ENCODE measurements around the gene IFI27. TPM values are rescaled to one million over a fixed set of nuclear protein-coding genes. Genes with fewer than 3 reads are reported as not detected.

Gene IFI27
- total and polyA plus RNA-seq, 2 of the 8 experiments (the other 6 are each of a cell fraction or from before 2014, with no cell fraction given) = 0.76 to 2.2 TPM

DNA sequence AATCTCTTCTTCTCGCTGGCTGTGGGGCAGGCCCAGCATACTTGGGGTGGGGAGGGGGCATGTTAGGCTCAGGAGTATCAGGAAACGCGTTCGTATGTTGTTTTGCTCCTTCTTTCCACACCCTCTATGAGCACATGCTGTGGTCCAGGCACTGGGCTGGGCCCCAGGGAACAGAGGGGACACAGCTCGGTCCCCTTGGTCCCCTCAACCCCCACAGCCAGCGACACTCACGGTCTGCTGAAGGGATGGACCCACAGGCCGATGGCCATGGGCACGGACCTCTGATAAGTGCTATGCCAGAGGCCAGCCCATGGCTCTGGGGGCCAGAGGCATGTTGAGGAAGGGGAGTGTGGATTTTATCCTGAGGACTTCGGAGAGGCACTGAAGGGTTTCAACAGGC, 6.2 kb downstream of the IFI27 start:
- H2BK120ac ChIP-seq (replicated peaks; ENCODE audit: low read depth, low read length) = no peak overlapping the region
- H4K91ac ChIP-seq (replicated peaks; ENCODE audit: insufficient read length, low read length) = no peak overlapping the region
- POLR2A ChIA-PET (ENCODE audit: partially characterized antibody) = interaction anchor here (3.7 kb wide), 1 partner anchor 12 kb away, joined by 11 read pairs; the partner anchor contains the start of gene IFI27L2
- TF ChIP-seq SP1 (IDR thresholded peaks at IDR 0.05; ENCODE audit: low read depth, low read length) (no peak), GABPA (IDR thresholded peaks at IDR 0.05; ENCODE audit: borderline replicate concordance, insufficient read depth, low read length) (no peak), SUZ12 (IDR thresholded peaks at IDR 0.05; ENCODE audit: low read length) (no peak), ASH2L (IDR thresholded peaks at IDR 0.05; ENCODE audit: low read length) (no peak), EGR1 (IDR thresholded peaks at IDR 0.05; ENCODE audit: borderline replicate concordance, low read depth, low read length) (no peak), RNF2 (IDR thresholded peaks at IDR 0.05; ENCODE audit: borderline replicate concordance, low read depth, low read length, missing control alignments, poor library complexity, severe bottlenecking) (no peak), KDM4A (IDR thresholded peaks at IDR 0.05; ENCODE audit: low read depth, low read length, severe bottlenecking) (no peak), SIN3A (conservative IDR thresholded peaks at IDR 0.05 in 1 of 2, IDR thresholded peaks at IDR 0.05 in 1 of 2; ENCODE audit: low read depth in 1 of 2, low read length in 2 of 2) (no peak)
- TF ChIP-seq, protein P1, sequence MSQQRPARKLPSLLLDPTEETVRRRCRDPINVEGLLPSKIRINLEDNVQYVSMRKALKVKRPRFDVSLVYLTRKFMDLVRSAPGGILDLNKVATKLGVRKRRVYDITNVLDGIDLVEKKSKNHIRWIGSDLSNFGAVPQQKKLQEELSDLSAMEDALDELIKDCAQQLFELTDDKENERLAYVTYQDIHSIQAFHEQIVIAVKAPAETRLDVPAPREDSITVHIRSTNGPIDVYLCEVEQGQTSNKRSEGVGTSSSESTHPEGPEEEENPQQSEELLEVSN (IDR thresholded peaks at IDR 0.05) = no peak
- TF ChIP-seq, protein P2, sequence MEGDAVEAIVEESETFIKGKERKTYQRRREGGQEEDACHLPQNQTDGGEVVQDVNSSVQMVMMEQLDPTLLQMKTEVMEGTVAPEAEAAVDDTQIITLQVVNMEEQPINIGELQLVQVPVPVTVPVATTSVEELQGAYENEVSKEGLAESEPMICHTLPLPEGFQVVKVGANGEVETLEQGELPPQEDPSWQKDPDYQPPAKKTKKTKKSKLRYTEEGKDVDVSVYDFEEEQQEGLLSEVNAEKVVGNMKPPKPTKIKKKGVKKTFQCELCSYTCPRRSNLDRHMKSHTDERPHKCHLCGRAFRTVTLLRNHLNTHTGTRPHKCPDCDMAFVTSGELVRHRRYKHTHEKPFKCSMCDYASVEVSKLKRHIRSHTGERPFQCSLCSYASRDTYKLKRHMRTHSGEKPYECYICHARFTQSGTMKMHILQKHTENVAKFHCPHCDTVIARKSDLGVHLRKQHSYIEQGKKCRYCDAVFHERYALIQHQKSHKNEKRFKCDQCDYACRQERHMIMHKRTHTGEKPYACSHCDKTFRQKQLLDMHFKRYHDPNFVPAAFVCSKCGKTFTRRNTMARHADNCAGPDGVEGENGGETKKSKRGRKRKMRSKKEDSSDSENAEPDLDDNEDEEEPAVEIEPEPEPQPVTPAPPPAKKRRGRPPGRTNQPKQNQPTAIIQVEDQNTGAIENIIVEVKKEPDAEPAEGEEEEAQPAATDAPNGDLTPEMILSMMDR (IDR thresholded peaks at IDR 0.05; ENCODE audit: control extremely low read depth in 1 of 3, insufficient read depth in 1 of 3, low read depth in 1 of 3, low read length in 3 of 3) = no peak

More for the DNA sequence above, 6.2 kb downstream of the IFI27 start:
- Histone ChIP-seq H4K8ac (ENCODE audit: extremely low read depth, insufficient read depth, low read length) (no peak overlapping the region; the same call in 1 of the 2 replicates), H2BK12ac (ENCODE audit: low read depth, low read length) (no peak overlapping the region), H3K9me3 (ENCODE audit: insufficient read depth in 2 of 2, low read depth in 1 of 2, low read length in 1 of 2) (peaks cover 2 to 7% of the 10 kb centered on the region in 2 experiments; a peak in 1 of 4 replicates), H2AK5ac (ENCODE audit: low read depth, low read length) (no peak overlapping the region), H3K4ac (replicated peaks; ENCODE audit: insufficient read length, low read depth, low read length) (no peak overlapping the region), H2AFZ (ENCODE audit: low read length) (no peak overlapping the region), H3K27ac (ENCODE audit: low read depth, low read length) (no peak overlapping the region), H4K5ac (ENCODE audit: insufficient read length, low read depth, low read length) (no peak overlapping the region), H3K79me2 (ENCODE audit: control insufficient read depth in 1 of 2, insufficient read depth in 2 of 2, low read length in 2 of 2) (no peaks in the 10 kb centered on the region), H2BK15ac (ENCODE audit: low read length) (no peak overlapping the region), H3K9ac (replicated peaks in 1 of 4; ENCODE audit: extremely low read depth in 1 of 4, low read depth in 3 of 4, low read length in 3 of 4) (no peak overlapping the region), H3K18ac (ENCODE audit: extremely low read depth, low read length) (no peak overlapping the region), H3K79me1 (ENCODE audit: low read depth, low read length) (no peaks in the 10 kb centered on the region), H3K4me1 (replicated peaks in 1 of 4; ENCODE audit: control insufficient read depth in 3 of 4, insufficient read depth in 4 of 4, low read length in 3 of 4) (no peaks in the 10 kb centered on the region), H3K23ac (ENCODE audit: insufficient read length) (no peak overlapping the region), H3K23me2 (ENCODE audit: low read depth, low read length) (no peaks in the 10 kb centered on the region), H2BK5ac (ENCODE audit: low read depth, low read length) (no peak overlapping the region), H3K27me3 (replicated peaks in 1 of 4; ENCODE audit: control insufficient read depth in 3 of 4, extremely low read depth in 1 of 4, insufficient read depth in 3 of 4, low read length in 3 of 4) (peaks cover 0 to 2% (median 0%) of the 10 kb centered on the region in 4 experiments; a peak in 1 of 7 replicates), H3K36me3 (ENCODE audit: control insufficient read depth in 2 of 4, insufficient read depth in 4 of 4, low read length in 3 of 4) (no peaks in the 10 kb centered on the region), H3K4me3 (ENCODE audit: extremely low read depth in 1 of 4, insufficient read depth in 2 of 4, low read depth in 3 of 4, low read length in 4 of 4) (no peak overlapping the region), H2BK20ac (ENCODE audit: low read length) (no peak overlapping the region), H4K20me1 (replicated peaks in 1 of 2; ENCODE audit: control insufficient read depth in 1 of 2, insufficient read depth in 2 of 2, low read length in 2 of 2) (no peaks in the 10 kb centered on the region), H3K56ac (replicated peaks; ENCODE audit: insufficient read length, low read depth, low read length) (no peak overlapping the region), H3K4me2 (ENCODE audit: insufficient read depth in 1 of 2, low read depth in 2 of 2, low read length in 2 of 2) (no peak overlapping the region), H3K14ac (ENCODE audit: insufficient read length) (no peak overlapping the region)
- FAIRE-seq (no peak), DNase-seq (ENCODE audit: low read depth in 1 of 2, low spot score in 2 of 2) (no peak)
- 95% methylated on average over 6 of the region's 10 CpGs; no CpG with 5 or more reads in 1 of the 2 experiments for WGBS, 2 experiments (ENCODE audit: extremely low coverage in 1 of 2, insufficient coverage in 1 of 2, insufficient read length in 1 of 2, insufficient replicate concordance in 2 of 2, low coverage in 1 of 2, low lambda C conversion rate in 2 of 2, missing lambda C conversion rate in 1 of 2)
- CTCF ChIA-PET (ENCODE audit: partially characterized antibody) = interaction anchor here (1.7 kb wide), 1 partner anchor 65 kb away, joined by 5 read pairs; no protein-coding TSS in a partner anchor
